ENCODE data around the gene TBC1D14.

The TBC1D14 gene

DNA sequence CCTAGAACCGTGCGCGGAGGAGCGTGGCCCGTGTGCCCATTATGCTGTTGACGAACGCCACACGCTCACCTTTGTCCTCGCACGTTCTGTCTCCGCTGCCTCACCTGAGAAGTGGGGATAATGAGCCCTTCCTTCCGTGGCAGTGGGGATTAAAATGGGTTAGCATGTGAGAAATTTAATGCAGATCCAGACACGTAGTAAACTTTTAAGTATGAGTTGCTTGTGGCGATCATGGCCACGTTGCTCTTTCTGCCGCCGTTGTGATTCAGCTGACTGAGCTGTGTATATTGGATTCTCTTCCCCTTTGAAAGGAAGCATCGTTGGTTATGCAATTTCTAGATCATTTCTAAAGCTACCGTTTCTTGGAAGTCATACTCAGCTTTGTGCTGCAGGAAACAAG, 16.5 kb downstream of the TBC1D14 start:
- TF ChIP-seq, protein P1, sequence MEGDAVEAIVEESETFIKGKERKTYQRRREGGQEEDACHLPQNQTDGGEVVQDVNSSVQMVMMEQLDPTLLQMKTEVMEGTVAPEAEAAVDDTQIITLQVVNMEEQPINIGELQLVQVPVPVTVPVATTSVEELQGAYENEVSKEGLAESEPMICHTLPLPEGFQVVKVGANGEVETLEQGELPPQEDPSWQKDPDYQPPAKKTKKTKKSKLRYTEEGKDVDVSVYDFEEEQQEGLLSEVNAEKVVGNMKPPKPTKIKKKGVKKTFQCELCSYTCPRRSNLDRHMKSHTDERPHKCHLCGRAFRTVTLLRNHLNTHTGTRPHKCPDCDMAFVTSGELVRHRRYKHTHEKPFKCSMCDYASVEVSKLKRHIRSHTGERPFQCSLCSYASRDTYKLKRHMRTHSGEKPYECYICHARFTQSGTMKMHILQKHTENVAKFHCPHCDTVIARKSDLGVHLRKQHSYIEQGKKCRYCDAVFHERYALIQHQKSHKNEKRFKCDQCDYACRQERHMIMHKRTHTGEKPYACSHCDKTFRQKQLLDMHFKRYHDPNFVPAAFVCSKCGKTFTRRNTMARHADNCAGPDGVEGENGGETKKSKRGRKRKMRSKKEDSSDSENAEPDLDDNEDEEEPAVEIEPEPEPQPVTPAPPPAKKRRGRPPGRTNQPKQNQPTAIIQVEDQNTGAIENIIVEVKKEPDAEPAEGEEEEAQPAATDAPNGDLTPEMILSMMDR (IDR thresholded peaks at IDR 0.05; ENCODE audit: low read depth, low read length), result no peak
- DNase-seq, result no peak
- Histone ChIP-seq H3K27ac (no peak overlapping the region), H3K4me3 (ENCODE audit: low read depth, low read length) (no peak overlapping the region), H3K27me3 (ENCODE audit: insufficient read depth, low read depth, severe bottlenecking) (no peaks in the 10 kb centered on the region), H3K9me3 (ENCODE audit: severe bottlenecking) (no peaks in the 10 kb centered on the region), H3K36me3 (peaks cover 26% of the 10 kb centered on the region)

DNA sequence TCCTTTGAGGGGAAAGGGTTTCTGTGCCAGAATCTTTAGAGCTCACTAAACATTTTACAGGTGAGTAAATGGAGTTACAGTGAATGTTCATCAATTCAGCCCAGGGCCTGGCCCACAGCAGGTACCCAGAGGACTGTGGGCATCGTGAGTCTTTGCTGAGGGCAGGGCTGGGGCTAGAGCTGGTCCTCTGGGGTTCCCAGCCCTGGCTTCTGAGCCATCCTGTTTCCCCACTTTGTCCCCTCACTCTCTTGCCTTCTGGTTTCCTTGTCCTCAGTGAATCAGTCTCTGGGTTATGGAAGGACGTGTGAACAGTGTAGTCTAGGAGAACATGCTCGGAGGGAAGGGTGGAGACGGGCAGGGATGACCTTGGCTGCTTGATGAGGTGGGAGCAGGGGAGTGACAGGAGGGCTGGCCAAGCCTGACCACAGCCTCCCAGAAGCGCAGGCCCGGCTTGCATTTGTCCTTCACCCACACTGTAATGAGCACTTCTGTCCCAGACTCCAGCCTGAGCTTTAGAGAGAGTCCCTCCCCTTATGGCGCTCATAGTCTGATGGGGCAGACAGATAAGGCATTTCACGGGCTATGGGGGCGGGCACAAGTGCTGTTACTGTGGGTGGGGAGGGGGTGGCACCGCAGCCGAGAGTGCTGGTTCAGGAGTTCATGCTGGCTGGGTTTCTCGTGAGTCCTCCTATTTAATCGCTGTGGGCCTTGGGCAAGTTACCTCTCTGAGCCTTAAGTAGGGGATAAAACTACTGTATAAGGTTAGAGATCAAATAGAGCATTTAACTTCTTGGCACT, 17.3 kb downstream of the TBC1D14 start:
- Histone ChIP-seq H3K4me3 (ENCODE audit: low read depth, low read length) (no peak overlapping the region), H3K27me3 (ENCODE audit: insufficient read depth, low read depth, severe bottlenecking) (no peaks in the 10 kb centered on the region), H3K27ac (no peak overlapping the region), H3K36me3 (peaks cover 26% of the 10 kb centered on the region), H3K9me3 (ENCODE audit: severe bottlenecking) (no peaks in the 10 kb centered on the region)
- no peak for DNase-seq
- TF ChIP-seq, protein P1 (IDR thresholded peaks at IDR 0.05; ENCODE audit: low read depth, low read length), result no peak

DNA sequence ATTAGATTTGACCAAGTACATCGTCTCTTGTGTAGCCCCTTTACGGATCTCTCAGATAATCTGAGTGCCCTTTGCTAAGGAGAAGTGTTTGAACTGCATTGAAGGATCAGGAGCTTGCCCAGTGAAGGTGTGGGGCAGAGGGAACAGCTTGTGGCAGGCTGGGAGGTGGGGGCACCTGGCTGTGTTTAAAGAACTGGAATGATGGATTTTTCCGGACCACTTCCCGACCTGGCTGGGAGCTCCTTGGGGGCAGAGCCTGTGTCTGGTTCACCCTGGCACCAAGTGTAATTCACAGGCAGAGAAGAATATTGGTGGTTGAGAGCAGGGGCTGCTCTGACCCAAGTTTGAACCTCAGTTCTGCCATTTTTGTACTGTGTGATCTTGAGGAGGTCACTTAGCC, 18.5 kb downstream of the TBC1D14 start:
- no peaks in the 10 kb centered on the region for H3K27me3 ChIP-seq (ENCODE audit: insufficient read depth, low read depth, severe bottlenecking)
- no peaks in the 10 kb centered on the region for H3K9me3 ChIP-seq (ENCODE audit: severe bottlenecking)
- TF ChIP-seq, protein P1 (IDR thresholded peaks at IDR 0.05; ENCODE audit: low read depth, low read length), result no peak
- no peak for DNase-seq
- no peak overlapping the region for H3K4me3 ChIP-seq (ENCODE audit: low read depth, low read length)
- H3K36me3 ChIP-seq, result peaks cover 25% of the 10 kb centered on the region
- H3K27ac ChIP-seq, result no peak overlapping the region

DNA sequence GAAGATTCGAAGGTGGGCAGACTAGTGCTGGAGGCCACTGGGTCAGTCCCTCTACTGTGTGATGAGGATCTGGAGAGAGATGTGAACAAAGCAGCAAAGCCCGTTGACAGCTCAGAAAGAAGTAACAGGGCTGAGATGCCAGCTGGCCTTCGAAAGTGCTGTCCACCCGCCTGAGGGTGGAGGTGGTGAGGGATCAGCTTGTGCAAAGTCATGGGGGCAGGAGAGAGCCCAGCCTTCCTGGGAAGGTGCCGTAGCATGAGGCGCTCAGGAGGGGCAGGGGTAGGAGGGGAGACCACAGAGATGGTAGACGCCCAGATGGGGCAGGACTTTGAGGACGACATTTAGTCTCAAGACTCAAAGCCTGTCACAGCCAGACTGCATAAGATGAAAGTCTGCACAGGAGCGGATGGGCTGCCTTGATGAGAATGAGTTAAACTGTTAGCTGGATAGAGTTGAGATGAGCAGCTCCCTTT, 19.7 kb downstream of the TBC1D14 start:
- H3K4me3 ChIP-seq (ENCODE audit: low read depth, low read length), result no peak overlapping the region
- peaks cover 12% of the 10 kb centered on the region for H3K36me3 ChIP-seq
- H3K9me3 ChIP-seq (ENCODE audit: severe bottlenecking), result no peaks in the 10 kb centered on the region
- H3K27me3 ChIP-seq (ENCODE audit: insufficient read depth, low read depth, severe bottlenecking), result no peaks in the 10 kb centered on the region
- TF ChIP-seq, protein P1 (IDR thresholded peaks at IDR 0.05; ENCODE audit: low read depth, low read length), result no peak
- no peak overlapping the region for H3K27ac ChIP-seq
- DNase-seq, result no peak

DNA sequence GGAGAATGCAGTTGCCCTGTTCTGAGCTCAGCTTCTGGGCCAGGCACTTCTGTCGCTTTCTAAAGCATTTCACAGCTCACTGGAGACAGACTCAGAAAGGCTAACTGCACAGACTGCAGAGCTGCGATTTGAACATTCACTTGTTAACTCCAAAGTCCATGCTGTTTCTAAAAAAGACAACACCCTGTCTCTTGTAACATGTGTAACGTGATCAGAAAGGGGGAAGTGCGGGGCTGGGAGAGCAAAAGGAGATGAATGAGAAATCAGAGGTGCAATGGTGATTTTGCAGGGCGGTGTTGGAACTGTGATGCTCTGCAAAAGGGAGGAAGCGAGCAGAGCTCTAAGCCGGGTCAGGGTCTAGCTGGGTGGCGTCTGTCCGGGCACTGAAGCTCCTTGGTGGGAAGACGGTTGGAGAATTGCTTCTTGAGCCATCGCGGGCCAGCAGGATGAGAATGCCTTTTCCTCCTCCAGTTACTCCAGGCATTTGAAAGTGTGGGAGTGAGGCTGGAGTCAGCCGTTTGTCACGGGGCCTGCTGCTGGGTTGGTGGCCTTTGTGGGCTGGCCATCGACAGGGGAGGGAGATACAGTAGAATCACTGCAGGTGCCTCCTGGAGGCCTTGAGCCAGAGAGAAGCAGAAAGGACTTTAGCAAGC, 20.3 kb downstream of the TBC1D14 start:
- Histone ChIP-seq H3K4me3 (ENCODE audit: low read depth, low read length) (no peak overlapping the region), H3K36me3 (peaks cover 7% of the 10 kb centered on the region), H3K27me3 (ENCODE audit: insufficient read depth, low read depth, severe bottlenecking) (no peaks in the 10 kb centered on the region), H3K27ac (no peak overlapping the region), H3K9me3 (ENCODE audit: severe bottlenecking) (no peaks in the 10 kb centered on the region)
- DNase-seq, result no peak
- TF ChIP-seq, protein P1 (IDR thresholded peaks at IDR 0.05; ENCODE audit: low read depth, low read length), result no peak
